ENCODE data around the gene HMGN2.

HMGN2 gene

GRCh38 chr1:26472320-26472900 lies at the start of gene HMGN2:
Gene HMGN2, plus strand, starts transcription at chr1:26472440. Its CDS starts 173 bp downstream, at chr1:26472613.
- no peak for FAIRE-seq

- no peak for FAIRE-seq
Observed at GRCh38 chr1:26429721-26430120, 42.5 kb upstream of the HMGN2 start.

- no peak for FAIRE-seq
Observed at GRCh38 chr1:26431979-26432695, 40.1 kb upstream of the HMGN2 start, which contains the start of gene DHDDS. Gene DHDDS, plus strand, starts transcription at chr1:26432321. Its CDS starts 625 bp downstream, at chr1:26432946.

GRCh38 chr1:26432793-26433192 lies 39.4 kb upstream of the HMGN2 start:
- FAIRE-seq, result no peak

GRCh38 chr1:26434161-26434752 lies 38.0 kb upstream of the HMGN2 start:
- FAIRE-seq, result no peak

GRCh38 chr1:26438041-26438440 lies 34.2 kb upstream of the HMGN2 start:
- no peak for FAIRE-seq

GRCh38 chr1:26440259-26440658 lies 32.0 kb upstream of the HMGN2 start:
- no peak for FAIRE-seq

- FAIRE-seq, result no peak
Observed at GRCh38 chr1:26449868-26450267, 22.4 kb upstream of the HMGN2 start.

GRCh38 chr1:26450908-26451307 lies 21.3 kb upstream of the HMGN2 start:
- FAIRE-seq, result no peak

GRCh38 chr1:26452459-26453183 lies 19.6 kb upstream of the HMGN2 start:
- FAIRE-seq, result no peak

- FAIRE-seq, result no peak
Observed at GRCh38 chr1:26459148-26459547, 13.1 kb upstream of the HMGN2 start.

GRCh38 chr1:26459573-26460031 lies 12.6 kb upstream of the HMGN2 start:
- FAIRE-seq, result no peak

- FAIRE-seq, result no peak
Observed at GRCh38 chr1:26468911-26469310, 3.3 kb upstream of the HMGN2 start.

GRCh38 chr1:26469558-26469957 lies 2.7 kb upstream of the HMGN2 start:
- FAIRE-seq, result no peak

- no peak for FAIRE-seq
Observed at GRCh38 chr1:26470878-26471497, 1.3 kb upstream of the HMGN2 start.

- FAIRE-seq, result no peak
Observed at GRCh38 chr1:26471498-26472319, 531 bp upstream of the HMGN2 start.

- no peak for FAIRE-seq
Observed at GRCh38 chr1:26472901-26473845, 933 bp downstream of the HMGN2 start.

- no peak for FAIRE-seq
Observed at GRCh38 chr1:26474818-26475217, 2.6 kb downstream of the HMGN2 start.

GRCh38 chr1:26475989-26476388 lies 3.7 kb downstream of the HMGN2 start:
- no peak for FAIRE-seq

GRCh38 chr1:26476958-26477357 lies 4.7 kb downstream of the HMGN2 start:
- no peak for FAIRE-seq

Data from islet of Langerhans (tissue), 1 donor.